NCI-H748 (cell line): Measurements from ENCODE around the gene PIEZO1.

Experiments
- DNase-seq: peaks from one replicate; lab custom pipeline; 2025; ENCODE audit not compliant: unreplicated experiment; lab: John Stamatoyannopoulos, UW

The PIEZO1 gene

DNA sequence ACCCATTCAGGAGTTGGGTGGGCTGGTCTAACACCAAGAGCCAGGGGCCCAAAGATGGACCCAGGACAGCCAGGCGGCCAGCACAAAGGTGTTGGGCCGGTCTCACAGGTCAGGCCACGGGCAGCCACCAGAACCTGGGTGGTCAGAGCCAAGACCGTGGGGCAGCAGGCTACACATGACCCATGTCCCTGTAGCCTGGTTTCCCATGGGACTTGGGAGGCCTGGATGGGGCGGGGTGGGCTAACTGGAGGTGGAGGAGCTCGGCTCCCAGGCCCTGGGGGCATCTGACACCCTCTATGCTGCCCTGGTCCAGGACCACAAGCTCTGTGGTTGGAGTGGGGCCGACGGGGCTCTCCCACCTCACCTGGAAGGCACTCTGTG is 61.5 kb downstream of the PIEZO1 start:
- no peak for DNase-seq

DNA sequence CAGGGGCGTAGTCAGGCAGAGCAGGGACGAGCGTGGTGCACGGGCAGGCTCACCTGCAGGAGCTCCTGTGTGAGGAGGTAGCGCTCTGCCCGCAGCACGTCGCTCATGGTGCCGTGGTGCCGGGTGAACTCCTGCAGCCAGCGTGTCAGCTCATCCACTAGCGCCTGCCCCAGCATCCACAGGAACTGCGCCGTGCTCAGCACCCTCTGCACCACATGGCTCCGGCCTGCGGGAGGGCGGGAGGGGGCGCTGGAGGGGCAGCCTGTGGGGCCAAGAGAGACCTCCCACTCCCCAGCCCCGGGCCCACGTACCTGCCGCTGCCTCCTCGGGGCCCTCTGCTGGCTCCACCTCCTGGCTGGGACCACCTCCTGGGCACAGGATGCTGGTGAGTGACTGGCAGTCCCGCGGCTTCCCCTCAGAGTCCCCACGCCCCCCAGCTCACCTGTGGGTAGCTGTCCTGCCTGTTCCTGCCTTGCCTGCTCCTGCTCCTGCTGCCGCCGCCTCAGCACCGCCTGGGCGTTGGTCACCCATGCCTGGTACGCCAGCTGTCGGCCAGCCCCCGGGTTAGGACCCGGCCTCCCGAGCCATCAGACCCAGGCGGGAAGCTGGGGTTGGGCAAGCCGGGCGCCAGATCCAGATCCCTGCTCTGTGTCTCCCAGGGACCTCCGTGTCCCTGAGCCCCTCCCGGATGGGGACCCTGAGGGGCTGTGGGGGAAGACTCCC is 62.1 kb downstream of the PIEZO1 start:
- peak; percentile 24 for DNase-seq

DNA sequence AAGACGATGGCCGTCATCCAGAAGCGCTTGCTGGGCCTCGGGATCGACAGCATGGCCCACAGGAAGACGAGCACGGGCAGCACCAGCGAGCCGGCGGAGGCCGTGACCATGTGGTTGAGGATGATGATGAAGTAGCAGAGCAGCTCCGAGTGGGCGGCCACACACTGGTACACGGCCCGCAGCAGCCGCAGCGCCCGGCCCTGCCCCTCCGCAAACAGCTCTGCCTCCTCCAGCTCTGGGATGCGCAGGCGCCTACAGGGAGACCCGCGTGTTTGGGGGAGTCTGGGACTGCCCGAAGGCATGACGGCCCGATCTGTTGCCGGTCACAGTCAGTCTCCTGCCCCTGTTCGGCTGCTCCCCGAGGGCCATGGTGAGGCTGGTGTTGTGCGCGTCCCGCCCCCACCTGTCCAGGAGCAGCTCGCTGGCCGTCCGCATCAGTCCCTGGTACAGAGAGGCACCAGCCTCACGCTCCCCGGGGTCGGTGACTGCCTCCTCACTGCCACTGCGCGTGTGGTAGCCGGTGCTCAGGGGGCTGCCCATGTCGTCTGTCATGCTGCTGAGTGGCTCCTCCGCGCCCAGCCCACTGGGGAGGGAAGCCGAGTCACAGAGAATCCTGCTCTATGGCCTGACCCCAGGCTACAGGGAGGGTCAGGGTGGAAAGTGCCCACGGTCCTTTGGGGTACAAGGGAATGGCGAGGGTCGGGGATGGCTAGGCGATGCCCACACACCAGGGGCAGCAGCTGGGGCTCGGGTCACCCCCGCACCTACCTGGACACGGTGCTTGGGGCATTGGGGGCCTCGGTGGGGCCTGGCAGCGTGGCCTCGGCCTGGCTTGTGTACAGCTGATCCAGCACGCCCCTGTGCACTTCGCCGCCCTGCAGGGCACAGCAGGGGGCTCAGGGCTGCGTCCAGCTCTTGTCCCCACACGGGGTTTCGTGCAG is 62.9 kb downstream of the PIEZO1 start:
- no peak for DNase-seq

DNA sequence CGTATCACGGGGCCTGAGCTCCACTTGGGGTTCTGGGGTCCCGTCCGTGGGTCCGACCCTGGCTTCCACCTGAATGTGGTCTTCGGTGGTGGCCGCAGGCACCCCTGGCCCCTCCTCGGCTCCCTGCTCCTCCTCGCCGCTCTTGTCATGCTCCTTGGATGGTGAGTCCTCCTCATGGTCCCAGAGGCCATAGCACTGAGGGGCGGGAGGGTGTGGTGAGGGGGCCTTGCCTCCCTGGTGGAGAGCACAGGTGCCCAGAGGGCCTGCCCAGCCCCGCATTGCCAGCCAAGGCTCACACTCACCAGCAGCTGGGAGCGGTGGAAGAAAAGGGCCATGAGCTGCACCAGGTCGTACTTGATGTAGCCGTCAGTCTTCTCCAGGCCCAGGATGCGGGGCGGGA is 63.8 kb downstream of the PIEZO1 start:
- no peak for DNase-seq

DNA sequence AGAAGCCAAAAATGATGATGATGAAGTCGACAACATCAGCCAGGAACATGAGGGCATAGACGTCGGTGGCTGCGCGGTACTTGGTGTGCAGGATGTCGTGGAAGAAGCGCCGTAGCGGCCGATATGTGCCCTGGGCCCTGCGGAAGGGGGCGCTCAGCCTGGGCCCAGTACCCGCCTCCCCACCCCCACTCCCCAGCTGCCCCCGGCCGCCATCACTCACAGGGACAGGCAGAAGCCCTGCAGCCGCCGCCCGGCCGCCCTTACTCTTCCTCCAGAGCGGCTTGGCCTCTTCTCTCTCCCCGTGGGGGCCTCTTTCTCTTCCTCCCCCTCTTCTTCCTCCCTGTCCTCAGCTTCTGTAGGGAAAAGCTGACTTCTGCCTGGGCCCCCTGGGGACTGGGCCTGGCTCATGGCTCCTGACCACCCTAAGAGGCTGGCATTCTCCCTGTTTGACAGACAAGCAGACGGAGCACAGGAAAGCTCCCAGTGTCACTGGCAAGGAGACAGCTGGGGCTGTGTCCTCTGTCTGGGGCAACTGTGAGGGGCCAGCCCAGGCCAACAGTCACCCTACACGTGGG is 64.5 kb downstream of the PIEZO1 start:
- no peak for DNase-seq

GRCh38 chr16:88719933-88720296 is 65.1 kb downstream of the PIEZO1 start:
- no peak for DNase-seq

- no peak for DNase-seq
Measured at GRCh38 chr16:88719267-88719932, 65.6 kb downstream of the PIEZO1 start.

- DNase-seq, result no peak
Measured at GRCh38 chr16:88718178-88718577, 66.8 kb downstream of the PIEZO1 start.

- no peak for DNase-seq
Measured at GRCh38 chr16:88716601-88717001, 68.4 kb downstream of the PIEZO1 start.

- no peak for DNase-seq
Measured at GRCh38 chr16:88716201-88716600, 68.8 kb downstream of the PIEZO1 start.

DNA sequence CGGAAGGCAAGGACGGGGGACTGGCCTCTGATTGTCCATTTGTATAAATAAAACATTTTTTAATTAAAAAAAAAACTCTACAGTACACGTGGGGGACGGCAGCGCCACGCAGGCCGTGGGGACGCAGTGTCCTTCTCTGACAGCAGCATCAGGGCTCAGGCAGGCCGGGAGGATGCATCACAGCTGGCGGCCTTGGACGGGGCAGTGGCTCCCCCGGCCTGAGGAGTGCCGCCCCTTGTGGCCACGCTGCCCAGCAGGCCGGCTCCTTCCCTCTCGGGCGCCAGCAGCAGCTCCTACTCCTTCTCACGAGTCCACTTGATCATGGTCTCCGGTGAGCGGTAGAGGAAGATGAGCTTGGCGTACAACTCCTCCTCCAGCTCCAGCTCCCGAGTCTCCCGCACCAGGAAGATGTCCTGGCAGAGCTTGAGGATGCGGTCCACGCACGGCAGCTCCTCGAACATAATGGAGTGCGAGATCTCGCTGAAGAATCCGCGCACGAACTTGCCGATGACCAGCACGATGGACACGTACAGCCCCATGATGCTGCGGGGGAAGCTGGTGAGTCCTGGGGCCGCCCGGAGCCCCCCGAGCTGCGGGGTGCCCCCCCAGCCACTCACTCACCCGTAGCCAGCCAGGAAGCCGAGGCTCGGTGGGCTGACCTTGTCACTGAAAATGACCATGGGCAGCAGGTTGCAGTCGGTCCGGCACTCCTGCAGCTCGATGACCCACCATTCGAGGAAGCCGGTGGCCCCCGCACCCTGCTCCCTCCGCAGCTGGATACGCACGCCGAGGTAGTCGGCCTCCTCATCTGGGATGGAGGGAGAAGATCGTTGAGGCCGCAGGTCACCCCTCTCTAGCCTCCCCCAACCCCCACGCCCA is 69.5 kb downstream of the PIEZO1 start:
- no peak for DNase-seq

DNA sequence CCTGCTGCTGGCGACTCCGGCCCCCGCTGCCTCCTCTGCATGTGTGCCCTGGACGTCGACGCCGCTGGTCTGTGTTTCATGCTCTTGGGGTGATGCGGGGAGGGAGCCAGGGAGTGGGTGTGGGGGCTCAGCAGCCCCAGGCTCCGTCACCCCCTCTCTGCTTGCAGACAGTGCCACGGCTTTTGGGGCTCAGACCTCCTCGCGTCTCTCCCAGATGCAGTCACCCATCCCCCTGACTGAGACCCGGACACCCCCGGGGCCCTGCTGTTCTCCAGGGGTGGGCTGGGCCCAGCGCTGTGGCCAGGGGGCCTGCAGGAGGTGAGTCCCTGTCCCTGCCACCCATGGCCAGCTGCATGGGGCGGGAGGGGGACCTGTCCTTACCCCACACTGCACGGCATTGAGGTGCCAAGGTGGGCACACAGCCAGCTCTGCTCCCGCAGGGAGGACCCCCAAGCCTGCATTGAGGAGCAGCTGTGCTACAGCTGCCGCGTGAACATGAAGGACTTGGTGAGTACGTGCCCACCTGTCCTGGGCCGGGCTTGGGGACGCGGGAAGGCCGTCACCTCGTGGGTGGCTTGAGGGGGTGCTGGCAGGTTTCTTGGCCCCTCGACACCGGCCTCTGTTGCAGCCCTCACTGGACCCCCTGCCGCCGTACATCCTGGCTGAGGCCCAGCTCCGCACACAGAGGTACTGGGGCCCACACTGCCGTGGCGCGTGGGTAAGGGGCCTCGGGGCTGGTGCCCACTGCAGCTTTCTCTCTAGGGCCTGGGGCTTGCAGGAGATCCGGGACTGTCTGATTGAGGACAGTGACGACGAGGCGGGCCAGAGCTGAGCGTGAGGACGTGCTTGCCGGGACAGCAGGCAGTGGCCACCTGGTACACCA is 70.4 kb downstream of the PIEZO1 start:
- DNase-seq, result no peak

GRCh38 chr16:88713568-88714419 is 71.2 kb downstream of the PIEZO1 start:
- DNase-seq, result no peak

GRCh38 chr16:88713054-88713453 is 72.0 kb downstream of the PIEZO1 start:
- no peak for DNase-seq

DNA sequence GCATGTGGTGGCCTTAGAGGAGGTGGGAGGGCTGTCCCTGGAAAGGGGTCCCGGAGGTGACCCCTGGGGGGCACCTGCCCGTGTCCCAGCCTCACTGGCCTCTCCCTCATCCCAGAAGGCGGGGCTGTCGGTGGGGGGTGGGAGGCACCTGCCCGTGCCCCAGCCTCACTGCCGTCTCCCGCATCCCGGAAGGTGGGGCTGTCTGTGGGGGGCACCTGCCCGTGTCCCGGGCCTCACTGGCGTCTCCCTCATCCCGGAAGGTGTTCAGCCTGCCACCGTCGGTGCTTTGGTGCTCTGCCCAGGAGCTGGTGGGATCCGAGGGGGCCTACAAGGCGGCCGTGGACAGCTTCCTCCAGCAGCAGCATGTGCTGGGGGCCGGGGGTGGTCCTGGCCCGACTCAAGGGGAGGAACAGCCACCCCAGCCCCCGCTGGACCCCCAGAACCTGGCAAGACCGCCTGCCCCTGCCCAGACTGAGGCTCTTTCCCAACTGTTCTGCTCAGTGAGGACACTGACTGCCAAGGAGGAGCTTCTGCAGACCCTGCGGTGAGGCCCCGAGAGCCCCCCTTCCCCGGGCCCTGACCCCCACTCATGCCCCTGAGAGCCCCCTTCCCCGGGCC is 72.5 kb downstream of the PIEZO1 start:
- no peak for DNase-seq

DNA sequence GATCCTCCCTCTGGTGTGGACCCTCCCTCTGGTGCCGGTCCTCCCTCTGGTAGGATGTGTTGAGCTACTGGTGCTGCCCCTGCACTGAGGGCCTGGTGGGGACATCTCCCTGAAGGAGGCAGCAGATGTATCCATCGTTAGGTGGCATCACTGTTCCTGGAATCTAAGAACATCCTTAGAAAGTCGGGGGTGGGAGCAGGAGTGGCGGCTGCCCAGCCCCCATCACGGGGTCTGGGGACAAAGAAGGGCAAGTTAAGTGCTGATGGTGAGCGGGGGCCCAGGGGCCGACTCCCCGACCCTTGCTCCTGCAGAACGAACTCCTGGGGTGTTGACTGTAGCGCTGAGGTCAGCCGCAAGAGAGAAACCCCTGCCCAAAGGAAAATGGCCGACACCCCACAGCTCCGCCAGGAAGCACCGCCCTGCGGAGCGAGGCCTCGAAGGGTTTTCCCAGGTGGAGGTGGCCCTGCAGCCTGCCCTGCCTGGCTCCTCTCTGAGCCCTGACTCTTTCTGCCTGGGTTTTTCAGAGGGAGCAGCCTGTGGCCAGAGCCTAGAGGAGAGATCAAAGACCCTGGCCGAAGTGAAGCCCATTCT is 73.2 kb downstream of the PIEZO1 start:
- no peak for DNase-seq

DNA sequence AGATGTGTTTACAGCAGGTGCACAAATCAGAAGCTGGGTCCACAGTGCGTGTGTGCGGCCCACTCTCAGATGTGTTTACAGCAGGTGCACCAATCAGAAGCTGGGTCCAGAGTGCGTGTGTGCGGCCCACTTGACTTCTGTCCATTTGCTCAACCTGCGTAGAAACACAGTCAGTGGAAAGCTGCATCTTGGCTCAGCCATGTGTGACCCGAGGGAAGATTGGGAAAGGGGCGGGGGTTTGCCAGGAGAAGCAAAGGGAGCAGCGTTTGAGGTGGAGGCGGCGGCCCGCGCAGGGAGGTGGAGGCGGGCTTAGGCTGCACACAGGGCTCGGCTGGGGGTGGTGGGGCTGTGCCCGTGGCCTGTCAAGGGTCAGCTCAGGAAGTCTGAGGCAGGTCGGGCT is 74.5 kb downstream of the PIEZO1 start:
- DNase-seq, result no peak
